Immature natural killer cell (primary cell): ENCODE data around the gene RASL11A. TPM values are rescaled to one million over a fixed set of nuclear protein-coding genes. Genes with fewer than 3 reads are reported as not detected.
"Not testable (repeated sequence)": the region's sequence is repeated elsewhere in the genome, so short reads cannot be mapped to it uniquely, and the experiment has no call there.

Experiments
- DNase-seq, 3 donors: peaks; one replicate each; pipeline ENCODE4 v3.0.0; 2022; ENCODE audit warnings: mixed read lengths in 1 of 3
- H3K27ac Mint-ChIP-seq, 6 donors: one replicate each; pipeline ENCODE4 v1.8.0; 2020; ENCODE audit warnings: mixed read lengths in 6 of 6, mild to moderate bottlenecking in 5 of 6, inconsistent platforms in 4 of 6, moderate library complexity in 3 of 6
- H3K27me3 Mint-ChIP-seq, 3 donors: one replicate each; pipeline ENCODE4 v1.8.0; 2020 to 2021; ENCODE audit warnings: low read depth in 3 of 3, mild to moderate bottlenecking in 3 of 3, mixed read lengths in 3 of 3, moderate library complexity in 3 of 3, inconsistent platforms in 1 of 3
- H3K36me3 Mint-ChIP-seq, 3 donors: one replicate each; pipeline ENCODE4 v1.8.0; 2020; ENCODE audit warnings: mixed read lengths in 3 of 3, inconsistent platforms in 2 of 3, mild to moderate bottlenecking in 2 of 3
- H3K4me1 Mint-ChIP-seq, 2 donors: one replicate each; pipeline ENCODE4 v1.8.0; 2020; ENCODE audit warnings: inconsistent platforms in 2 of 2, mild to moderate bottlenecking in 2 of 2, mixed read lengths in 2 of 2, moderate library complexity in 1 of 2
- H3K4me3 Mint-ChIP-seq, 5 donors: one replicate each; pipeline ENCODE4 v1.8.0; 2020; ENCODE audit warnings: mild to moderate bottlenecking in 5 of 5, mixed read lengths in 5 of 5, inconsistent platforms in 3 of 5, moderate library complexity in 3 of 5
- H3K9me3 Mint-ChIP-seq, 6 donors: one replicate each; pipeline ENCODE4 v1.8.0; 2020; ENCODE audit warnings: mild to moderate bottlenecking in 6 of 6, mixed read lengths in 6 of 6, inconsistent platforms in 4 of 6, moderate library complexity in 3 of 6
- polyA plus RNA-seq, 3 donors: library from polyadenylated mRNA; unstranded; fragments of 300-500 nt; fragmentation: Illumina TruSeq; gene quantifications; one replicate each; pipeline ENCODE4 v1.2.3, GENCODE V29; 2021

RASL11A gene, protein sequence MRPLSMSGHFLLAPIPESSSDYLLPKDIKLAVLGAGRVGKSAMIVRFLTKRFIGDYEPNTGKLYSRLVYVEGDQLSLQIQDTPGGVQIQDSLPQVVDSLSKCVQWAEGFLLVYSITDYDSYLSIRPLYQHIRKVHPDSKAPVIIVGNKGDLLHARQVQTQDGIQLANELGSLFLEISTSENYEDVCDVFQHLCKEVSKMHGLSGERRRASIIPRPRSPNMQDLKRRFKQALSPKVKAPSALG
- polyA plus RNA-seq, result under 1 TPM in 2 of 3 donors, not detected in 1; 0.22 to 0.54 TPM

DNA sequence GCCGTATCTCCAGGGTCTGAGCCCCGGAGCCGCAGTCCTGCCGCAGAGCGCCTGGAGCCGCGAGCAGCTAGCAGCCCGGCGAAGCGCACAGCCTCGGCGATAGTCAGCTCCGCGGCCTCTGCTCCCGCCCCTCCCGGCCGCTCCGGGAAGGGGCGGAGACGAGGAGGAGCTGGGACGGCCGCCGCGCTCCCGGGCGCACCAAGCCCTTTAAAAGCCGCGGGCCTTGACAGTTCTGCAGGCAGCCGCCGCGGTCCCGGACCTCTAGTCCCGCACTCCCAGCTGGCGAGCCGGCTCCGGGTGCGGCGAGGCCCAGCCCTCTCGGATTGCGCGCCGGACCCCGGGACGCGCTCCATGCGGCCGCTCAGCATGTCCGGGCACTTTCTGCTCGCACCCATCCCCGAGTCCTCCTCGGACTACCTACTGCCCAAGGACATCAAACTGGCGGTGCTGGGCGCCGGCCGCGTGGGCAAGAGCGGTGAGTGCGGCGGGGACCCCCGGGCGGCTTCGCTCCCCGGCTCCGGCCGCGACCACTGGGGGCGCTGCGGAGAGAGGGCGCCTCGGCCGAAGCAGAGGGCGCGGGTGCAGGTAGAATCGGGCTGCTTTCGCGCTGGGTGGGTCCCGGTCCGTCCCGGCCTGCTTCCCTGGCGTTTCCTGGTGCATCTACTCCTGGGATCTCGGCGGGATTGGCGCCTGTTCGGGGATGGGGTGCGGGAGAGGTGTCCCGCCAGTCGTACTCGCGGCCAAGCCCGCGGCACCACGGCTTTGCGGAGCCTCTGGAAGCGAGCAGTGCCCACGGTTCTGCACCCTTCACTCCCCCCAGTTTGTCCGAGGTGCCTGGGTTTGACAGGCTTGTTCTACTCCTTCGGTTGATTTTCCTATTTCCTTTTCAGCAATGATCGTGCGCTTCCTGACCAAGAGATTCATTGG lies at the start of gene RASL11A:
Gene RASL11A (plus strand): TSS at position 237 of the 927 bp plus-strand sequence. CDS start 115 bp downstream, at position 352.
- Mint-ChIP-seq H3K9me3 (peaks cover 0 to 2% (median 0%) of the 10 kb centered on the region in 6 donors), H3K27me3 (peaks cover 7 to 19% (median 14%) of the 10 kb centered on the region in 3 donors), H3K27ac (peak within 1 kb of the TSS in 3 of 6 donors; percentile 29 to 66 (median 59)), H3K36me3 (no peaks in the 10 kb centered on the region), H3K4me1 (peaks cover 14% of the 10 kb centered on the region in 2 donors), H3K4me3 (peak within 1 kb of the TSS; percentile 88 to 93 (median 90))
- peak; percentile 68 to 70 (median 69) for DNase-seq

DNA sequence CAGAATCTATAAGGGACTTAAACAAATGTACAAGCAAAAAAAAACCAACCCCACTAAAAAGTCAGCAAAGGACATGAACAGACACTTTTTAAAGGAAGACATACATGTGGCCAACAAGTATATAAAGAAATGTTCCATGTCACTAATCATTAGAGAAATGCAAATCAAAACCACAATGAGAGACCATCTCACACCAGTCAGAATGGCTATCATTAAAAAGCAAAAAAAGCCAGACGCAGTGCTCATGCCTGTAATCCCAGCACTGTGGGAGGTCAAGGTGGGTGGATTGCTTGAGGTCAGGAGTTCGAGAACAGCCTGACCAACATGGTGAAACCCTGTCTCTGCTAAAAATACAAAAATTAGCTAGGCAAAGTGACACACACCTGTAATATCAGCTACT lies 48.5 kb upstream of the RASL11A start:
- Mint-ChIP-seq H3K27me3 (peaks cover 0 to 10% (median 5%) of the 10 kb centered on the region in 3 donors), H3K9me3 (peaks cover 22 to 74% (median 60%) of the 10 kb centered on the region in 6 donors), H3K36me3 (peaks cover 20 to 40% (median 31%) of the 10 kb centered on the region in 3 donors)
- H3K4me1 Mint-ChIP-seq, DNase-seq, H3K4me3 Mint-ChIP-seq, H3K27ac Mint-ChIP-seq: not testable (repeated sequence)

DNA sequence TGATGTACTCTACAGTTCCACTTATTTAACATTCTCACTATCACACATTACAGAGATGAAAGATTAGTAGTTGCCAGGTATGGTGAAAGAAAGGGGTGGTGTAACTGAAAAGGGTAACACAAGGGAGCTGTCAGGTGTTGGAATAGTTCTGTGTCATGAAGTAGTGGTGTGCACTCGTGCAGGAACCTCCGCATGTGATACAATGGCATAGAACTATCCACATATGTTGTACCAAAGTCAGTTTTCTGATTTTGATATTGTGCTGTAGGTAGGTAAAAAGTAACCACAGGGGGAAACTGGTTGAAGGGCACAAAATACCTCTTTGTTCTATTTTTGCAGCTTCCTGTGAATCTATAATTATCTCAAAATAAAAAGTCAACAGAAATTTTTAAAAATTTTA lies 43.6 kb upstream of the RASL11A start:
- H3K27ac Mint-ChIP-seq, result no peak overlapping the region
- H3K4me3 Mint-ChIP-seq, result no peak overlapping the region

DNA sequence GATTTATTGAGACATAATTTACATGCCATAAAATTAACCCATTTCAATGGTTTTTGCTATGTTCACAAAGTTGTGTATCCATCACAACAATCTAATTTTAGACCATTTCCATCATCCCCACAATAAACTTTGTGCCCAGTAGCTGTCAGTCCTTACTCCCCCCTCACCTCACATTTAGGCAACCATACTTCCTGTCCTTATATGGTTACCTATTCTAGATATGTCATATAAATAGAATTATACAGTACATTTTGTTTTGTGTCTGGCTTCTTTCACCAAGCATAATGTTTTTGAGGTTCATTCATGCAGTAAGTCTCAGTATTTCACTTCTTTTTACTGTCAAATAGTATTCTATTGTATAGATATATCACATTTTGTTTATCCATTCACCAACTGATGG lies 42.5 kb upstream of the RASL11A start:
- peaks cover 14 to 58% (median 43%) of the 10 kb centered on the region in 6 donors for H3K9me3 Mint-ChIP-seq
- H3K27ac Mint-ChIP-seq, result no peak overlapping the region
- peaks cover 0 to 4% (median 3%) of the 10 kb centered on the region in 3 donors for H3K36me3 Mint-ChIP-seq
- H3K27me3 Mint-ChIP-seq, result peaks cover 4 to 12% (median 10%) of the 10 kb centered on the region in 3 donors
- DNase-seq, result no peak
- no peak overlapping the region for H3K4me3 Mint-ChIP-seq
- H3K4me1 Mint-ChIP-seq, result peaks cover 0 to 8% of the 10 kb centered on the region in 2 donors

More for the DNA sequence above, 43.6 kb upstream of the RASL11A start:
- Mint-ChIP-seq H3K27me3 (peaks cover 0 to 12% (median 8%) of the 10 kb centered on the region in 3 donors), H3K9me3 (peaks cover 10 to 59% (median 44%) of the 10 kb centered on the region in 6 donors), H3K4me1 (peaks cover 0 to 8% of the 10 kb centered on the region in 2 donors), H3K36me3 (peaks cover 0 to 4% (median 2%) of the 10 kb centered on the region in 3 donors)
- no peak for DNase-seq

DNA sequence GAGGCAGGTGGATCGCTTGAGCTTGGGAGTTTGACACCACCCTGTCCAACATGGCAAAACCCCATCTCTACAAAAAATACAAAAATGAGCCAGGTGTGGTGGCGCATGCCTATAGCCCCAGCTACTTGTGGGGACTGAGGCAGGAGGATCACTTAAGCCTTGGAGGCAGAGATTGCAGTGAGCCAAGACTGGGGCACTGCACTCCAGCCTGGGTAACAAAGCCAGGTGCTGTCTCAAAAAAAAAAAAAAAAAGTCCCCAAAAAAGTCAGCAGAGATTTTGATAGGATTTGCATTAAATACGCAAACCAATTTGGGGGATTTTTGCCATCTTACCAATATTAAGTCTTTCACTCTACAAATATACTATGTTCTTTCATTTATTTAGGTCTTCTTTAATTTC lies 41.0 kb upstream of the RASL11A start:
- Mint-ChIP-seq H3K36me3 (peaks cover 0 to 9% (median 3%) of the 10 kb centered on the region in 3 donors), H3K4me1 (peaks cover 0 to 8% of the 10 kb centered on the region in 2 donors), H3K9me3 (peaks cover 16 to 55% (median 38%) of the 10 kb centered on the region in 6 donors), H3K27ac (no peak overlapping the region), H3K4me3 (no peak overlapping the region), H3K27me3 (peaks cover 4 to 11% (median 8%) of the 10 kb centered on the region in 3 donors)
- no peak for DNase-seq

DNA sequence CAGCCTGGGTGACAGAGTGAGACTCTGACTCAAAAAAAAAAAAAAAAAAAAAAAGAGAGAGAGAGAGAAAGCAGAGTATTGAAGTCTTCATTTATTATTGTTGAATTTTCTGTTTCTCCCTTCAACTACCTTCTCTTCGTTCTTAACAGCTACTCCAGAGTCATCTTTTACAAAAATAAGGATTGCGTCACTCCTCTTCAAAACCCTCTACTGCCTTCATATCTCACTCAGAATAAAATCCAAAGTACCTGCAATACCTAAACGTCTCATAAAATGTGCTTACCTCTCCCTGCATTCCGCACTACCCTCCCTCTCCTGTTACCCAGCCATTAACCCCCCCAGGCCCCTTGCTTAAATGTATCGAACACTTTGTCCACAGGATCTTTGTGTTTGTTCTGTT lies 36.7 kb upstream of the RASL11A start:
- Mint-ChIP-seq H3K27ac (no peak overlapping the region), H3K36me3 (peaks cover 0 to 5% (median 3%) of the 10 kb centered on the region in 3 donors), H3K4me3 (no peak overlapping the region), H3K27me3 (peaks cover 6 to 10% (median 6%) of the 10 kb centered on the region in 3 donors), H3K4me1 (no peaks in the 10 kb centered on the region), H3K9me3 (peaks cover 11 to 26% (median 17%) of the 10 kb centered on the region in 6 donors)
- DNase-seq, result no peak

DNA sequence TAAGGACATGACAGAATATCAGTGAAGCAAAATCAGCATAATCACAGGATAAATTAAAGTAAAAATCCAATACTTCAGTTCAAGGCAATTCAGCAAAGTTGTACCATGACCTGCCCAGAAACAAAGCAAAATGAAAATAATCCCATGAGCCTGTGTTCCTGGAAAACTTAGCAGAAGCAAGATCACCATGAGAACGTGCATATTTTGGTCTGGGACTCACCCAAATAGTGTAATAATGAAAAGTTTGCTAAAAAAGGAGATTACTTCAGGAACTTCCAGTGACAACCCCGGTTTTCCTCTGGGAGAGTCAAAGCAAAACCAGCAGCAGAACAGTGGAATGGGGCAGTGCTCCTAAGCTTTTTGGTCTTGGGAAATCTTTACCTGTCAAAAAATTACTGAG lies 34.2 kb upstream of the RASL11A start:
- H3K27ac Mint-ChIP-seq, result no peak overlapping the region
- H3K4me1 Mint-ChIP-seq, result no peaks in the 10 kb centered on the region
- no peak overlapping the region for H3K4me3 Mint-ChIP-seq

DNA sequence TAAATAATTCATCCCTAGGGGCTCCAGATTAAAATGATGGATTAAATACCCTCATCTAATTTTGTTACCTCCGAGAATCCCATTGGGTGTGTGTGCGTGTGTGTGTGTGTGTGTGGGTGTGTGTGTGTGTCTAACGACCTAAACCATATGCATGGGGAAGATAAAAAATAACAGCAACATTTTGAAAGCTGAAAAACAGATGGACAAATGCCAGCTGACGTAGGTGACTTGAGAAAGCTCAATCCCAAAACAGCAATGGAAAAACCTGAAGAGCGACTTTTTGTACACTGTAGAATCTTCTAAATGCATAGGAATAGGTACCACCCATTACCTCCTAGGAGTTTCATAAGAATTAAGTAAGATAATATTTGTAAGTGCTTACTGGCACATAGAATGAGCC lies 27.9 kb upstream of the RASL11A start:
- Mint-ChIP-seq H3K4me1 (peaks cover 0 to 2% of the 10 kb centered on the region in 2 donors), H3K36me3 (peaks cover 0 to 15% (median 0%) of the 10 kb centered on the region in 3 donors), H3K27ac (no peak overlapping the region), H3K4me3 (no peak overlapping the region), H3K9me3 (no peaks in the 10 kb centered on the region), H3K27me3 (peaks cover 0 to 1% (median 0%) of the 10 kb centered on the region in 3 donors)
- DNase-seq, result no peak

More for the DNA sequence above, 34.2 kb upstream of the RASL11A start:
- Mint-ChIP-seq H3K36me3 (peaks cover 0 to 5% (median 3%) of the 10 kb centered on the region in 3 donors), H3K9me3 (peaks cover 8 to 14% (median 12%) of the 10 kb centered on the region in 6 donors), H3K27me3 (peaks cover 3 to 6% (median 6%) of the 10 kb centered on the region in 3 donors)
- DNase-seq, result no peak

DNA sequence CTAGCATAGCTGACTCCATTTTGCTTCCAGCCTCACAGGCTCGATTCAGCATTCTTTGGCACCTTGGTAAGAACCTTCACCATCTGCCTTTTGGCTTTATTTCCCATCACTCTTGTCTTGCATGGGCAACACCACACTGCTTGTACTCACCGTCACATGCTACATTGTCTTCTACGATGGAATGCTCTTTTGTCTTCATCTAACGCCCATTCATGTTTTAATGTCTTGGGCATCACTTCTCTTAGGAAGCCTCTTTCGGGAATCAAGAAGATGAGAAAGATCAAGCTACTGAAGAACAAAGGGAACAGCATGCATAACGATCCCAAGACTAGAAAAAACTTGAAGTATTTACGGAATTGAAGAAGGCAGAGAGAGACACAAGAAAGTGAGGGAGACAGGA lies 25.0 kb upstream of the RASL11A start:
- Mint-ChIP-seq H3K4me3 (no peak overlapping the region), H3K27ac (no peak overlapping the region), H3K9me3 (no peaks in the 10 kb centered on the region), H3K36me3 (peaks cover 0 to 15% (median 0%) of the 10 kb centered on the region in 3 donors), H3K4me1 (peaks cover 7 to 21% of the 10 kb centered on the region in 2 donors), H3K27me3 (peaks cover 0 to 3% (median 0%) of the 10 kb centered on the region in 3 donors)
- no peak for DNase-seq

DNA sequence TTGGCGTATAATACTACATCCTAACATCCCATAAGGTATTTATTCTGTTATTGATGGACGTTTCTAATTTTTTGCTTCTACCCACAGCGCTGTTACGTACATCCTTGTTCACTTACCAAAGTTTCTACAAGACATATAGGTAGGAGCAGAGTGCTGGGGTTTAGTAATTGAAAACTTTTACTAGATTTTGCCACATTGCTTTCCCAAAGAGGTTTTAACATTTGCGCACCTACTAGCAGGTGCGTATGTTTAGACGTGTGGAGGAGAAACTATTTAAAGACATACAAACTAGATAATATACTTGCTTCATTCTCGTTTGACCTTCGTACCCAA lies 19.8 kb upstream of the RASL11A start:
- no peak for DNase-seq
- peak overlapping the region; percentile 91 to 99 (median 98) for H3K4me3 Mint-ChIP-seq
- H3K36me3 Mint-ChIP-seq, result peaks cover 1 to 5% (median 4%) of the 10 kb centered on the region in 3 donors
- peak overlapping the region; percentile 97 to 100 (median 100) for H3K27ac Mint-ChIP-seq
- H3K27me3 Mint-ChIP-seq, result peaks cover 0 to 20% (median 13%) of the 10 kb centered on the region in 3 donors
- H3K4me1 Mint-ChIP-seq, result peaks cover 44 to 65% of the 10 kb centered on the region in 2 donors
- no peaks in the 10 kb centered on the region for H3K9me3 Mint-ChIP-seq

DNA sequence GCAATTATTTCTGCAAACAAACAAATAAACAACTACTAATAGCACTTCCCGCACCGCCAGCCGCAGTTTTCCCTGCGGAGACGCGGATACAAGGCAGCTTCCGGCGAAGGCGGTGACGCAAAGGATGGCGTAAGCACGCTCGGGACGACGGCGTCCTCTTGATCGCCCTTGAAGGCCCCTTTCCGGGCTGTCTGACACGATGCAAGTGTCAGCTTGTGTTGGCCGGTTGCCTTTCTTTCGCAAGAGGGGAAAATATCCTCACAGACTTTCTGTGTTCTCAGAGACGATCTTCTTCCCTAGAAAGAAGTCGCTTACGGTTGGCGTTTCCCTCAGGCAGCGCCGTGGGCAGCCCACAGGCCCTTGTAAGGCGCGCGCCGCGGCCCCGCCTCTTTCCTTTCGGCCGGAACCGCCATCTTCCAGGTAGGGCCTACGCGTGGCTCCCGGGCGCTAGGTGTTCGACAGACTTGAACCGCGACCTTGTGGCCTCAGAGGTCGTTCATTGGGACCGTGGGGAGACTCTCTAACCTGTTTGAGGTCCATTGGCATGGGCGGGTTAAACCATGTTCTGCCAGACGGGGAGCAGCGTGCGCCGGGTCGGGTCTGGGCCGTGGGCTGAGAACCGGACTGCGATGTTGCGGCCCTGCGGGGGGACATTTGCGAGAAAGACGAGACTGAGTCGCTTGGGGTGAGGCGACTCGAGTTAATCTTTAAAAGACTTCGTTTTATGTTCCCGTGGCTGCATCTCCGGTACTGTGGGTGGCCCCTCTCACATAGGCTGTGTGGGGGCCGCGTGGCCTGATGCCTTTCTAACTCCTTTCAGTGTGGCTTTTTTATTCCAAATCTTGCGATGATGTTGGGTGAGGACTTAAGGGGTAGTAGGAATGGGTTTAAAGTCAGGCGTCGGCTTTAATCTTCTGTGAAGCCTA lies 19.2 kb upstream of the RASL11A start, which contains the start of gene RPL21:
Gene RPL21 (plus strand): TSS at position 393 of the 926 bp plus-strand sequence. CDS start 2,219 bp downstream, outside the sequence.
- Mint-ChIP-seq H3K27me3 (peaks cover 0 to 20% (median 13%) of the 10 kb centered on the region in 3 donors), H3K27ac (peak within 1 kb of the TSS; percentile 97 to 100 (median 100)), H3K9me3 (no peaks in the 10 kb centered on the region), H3K4me3 (peak within 1 kb of the TSS; percentile 91 to 99 (median 98)), H3K36me3 (peaks cover 0 to 7% (median 6%) of the 10 kb centered on the region in 3 donors), H3K4me1 (peaks cover 44 to 65% of the 10 kb centered on the region in 2 donors)
- DNase-seq, result peak; percentile 92 to 93 (median 93)

DNA sequence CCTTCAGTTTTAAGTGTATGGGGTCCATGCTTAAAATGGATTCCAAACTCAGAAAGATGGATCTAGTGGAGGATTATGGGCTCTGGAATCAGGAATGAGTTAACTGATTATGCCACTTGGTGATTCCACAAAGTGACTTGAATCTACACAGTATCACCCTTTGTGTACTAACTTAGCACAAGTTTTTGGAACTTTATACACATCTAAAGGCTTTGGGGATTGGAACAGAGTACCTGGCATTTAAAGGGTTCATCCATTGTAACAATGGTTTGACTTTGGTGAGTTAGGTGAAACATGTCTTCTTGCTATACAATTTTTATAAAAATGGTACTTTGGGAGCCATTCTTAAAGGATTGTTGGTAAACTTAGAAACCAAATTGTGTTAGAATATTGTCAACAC lies 18.2 kb upstream of the RASL11A start:
- H3K4me3 Mint-ChIP-seq, result peak overlapping the region; percentile 91 to 99 (median 98)
- peaks cover 0 to 20% (median 13%) of the 10 kb centered on the region in 3 donors for H3K27me3 Mint-ChIP-seq
- peaks cover 44 to 65% of the 10 kb centered on the region in 2 donors for H3K4me1 Mint-ChIP-seq
- DNase-seq, result no peak
- H3K36me3 Mint-ChIP-seq, result peaks cover 0 to 13% (median 8%) of the 10 kb centered on the region in 3 donors
- H3K9me3 Mint-ChIP-seq, result no peaks in the 10 kb centered on the region
- peak overlapping the region; percentile 97 to 100 (median 100) for H3K27ac Mint-ChIP-seq
